ENCODE measurements around the gene LSAMP. TPM values are rescaled to one million over a fixed set of nuclear protein-coding genes. Genes with fewer than 3 reads are reported as not detected.
A peak's percentile ranks its signal among the peaks of the same experiment; 100 is the strongest.

The LSAMP gene
- total and polyA plus RNA-seq, 3 donors from 2014 or later = 3.1 to 10.3 (median 9.1) TPM

DNA sequence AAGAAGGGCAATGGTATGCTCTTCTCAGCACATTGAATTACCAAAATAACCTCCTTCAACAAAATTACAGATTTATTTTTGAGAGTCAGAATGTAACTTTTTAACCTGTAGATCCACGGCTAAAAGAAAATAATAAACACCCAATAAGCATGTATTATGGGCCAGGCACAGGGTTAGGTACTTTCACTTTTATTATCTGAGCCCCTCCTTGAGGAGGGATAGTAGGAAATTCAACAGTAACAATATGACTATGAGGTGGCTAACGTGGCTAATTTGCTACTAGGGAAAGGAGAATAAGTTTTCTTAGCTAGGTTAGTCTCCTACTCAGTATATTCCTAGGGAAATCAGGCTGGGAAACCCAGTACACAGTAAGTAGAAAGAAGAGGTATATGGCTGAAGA is 515.1 kb downstream of the LSAMP start:
- no peaks in the 10 kb centered on the region for H3K9me3 ChIP-seq
- H3K27me3 ChIP-seq = no peaks in the 10 kb centered on the region
- intact Hi-C loops (cut with DNase I; ENCODE audit: low total_unique reads) = no loop called here
- no peak for DNase-seq
- H3K4me3 ChIP-seq = no peak overlapping the region
- H3K27ac ChIP-seq = no peak overlapping the region
- WGBS, 2 donors = 82 to 89% methylated on average over 2 of the region's 2 CpGs
- TF ChIP-seq, protein P1, sequence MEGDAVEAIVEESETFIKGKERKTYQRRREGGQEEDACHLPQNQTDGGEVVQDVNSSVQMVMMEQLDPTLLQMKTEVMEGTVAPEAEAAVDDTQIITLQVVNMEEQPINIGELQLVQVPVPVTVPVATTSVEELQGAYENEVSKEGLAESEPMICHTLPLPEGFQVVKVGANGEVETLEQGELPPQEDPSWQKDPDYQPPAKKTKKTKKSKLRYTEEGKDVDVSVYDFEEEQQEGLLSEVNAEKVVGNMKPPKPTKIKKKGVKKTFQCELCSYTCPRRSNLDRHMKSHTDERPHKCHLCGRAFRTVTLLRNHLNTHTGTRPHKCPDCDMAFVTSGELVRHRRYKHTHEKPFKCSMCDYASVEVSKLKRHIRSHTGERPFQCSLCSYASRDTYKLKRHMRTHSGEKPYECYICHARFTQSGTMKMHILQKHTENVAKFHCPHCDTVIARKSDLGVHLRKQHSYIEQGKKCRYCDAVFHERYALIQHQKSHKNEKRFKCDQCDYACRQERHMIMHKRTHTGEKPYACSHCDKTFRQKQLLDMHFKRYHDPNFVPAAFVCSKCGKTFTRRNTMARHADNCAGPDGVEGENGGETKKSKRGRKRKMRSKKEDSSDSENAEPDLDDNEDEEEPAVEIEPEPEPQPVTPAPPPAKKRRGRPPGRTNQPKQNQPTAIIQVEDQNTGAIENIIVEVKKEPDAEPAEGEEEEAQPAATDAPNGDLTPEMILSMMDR (IDR thresholded peaks at IDR 0.05) = no peak
- TF ChIP-seq POLR2A (IDR thresholded peaks at IDR 0.05) = no peak
- no peaks in the 10 kb centered on the region for H3K4me1 ChIP-seq
- no peaks in the 10 kb centered on the region for H3K36me3 ChIP-seq (ENCODE audit: low read depth, missing control alignments)

DNA sequence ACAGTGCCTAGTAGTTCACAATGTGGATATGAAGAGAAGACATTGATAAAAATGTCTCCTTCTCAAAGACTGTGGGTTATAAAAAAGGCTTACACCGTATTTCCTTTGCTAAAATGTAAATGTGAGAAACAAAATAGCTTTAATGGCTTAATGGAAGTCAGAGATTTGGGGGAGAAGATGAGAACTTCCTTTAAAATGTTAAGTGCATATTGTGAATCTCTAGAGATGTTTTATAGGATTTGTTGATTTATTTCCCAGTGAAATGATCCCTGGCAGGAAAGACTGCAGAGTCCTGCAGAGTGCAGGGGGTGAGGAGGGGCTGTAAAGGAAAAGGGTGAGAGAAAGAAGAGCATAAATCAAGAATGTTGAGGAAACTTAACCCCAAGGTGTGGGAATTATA is 516.9 kb downstream of the LSAMP start:
- 79 to 84% methylated on average over 1 of the region's 1 CpG for WGBS, 2 donors
- no peaks in the 10 kb centered on the region for H3K9me3 ChIP-seq
- no peak overlapping the region for H3K27ac ChIP-seq
- TF ChIP-seq, protein P1 (IDR thresholded peaks at IDR 0.05) = no peak
- no peak for TF ChIP-seq POLR2A (IDR thresholded peaks at IDR 0.05)
- H3K36me3 ChIP-seq (ENCODE audit: low read depth, missing control alignments) = no peaks in the 10 kb centered on the region
- no peaks in the 10 kb centered on the region for H3K27me3 ChIP-seq
- no peak overlapping the region for H3K4me3 ChIP-seq
- intact Hi-C loops (cut with DNase I; ENCODE audit: low total_unique reads) = no loop called here
- no peaks in the 10 kb centered on the region for H3K4me1 ChIP-seq
- no peak for DNase-seq

- Histone ChIP-seq H3K9me3 (no peaks in the 10 kb centered on the region), H3K27ac (no peak overlapping the region), H3K4me1 (no peaks in the 10 kb centered on the region), H3K27me3 (no peaks in the 10 kb centered on the region), H3K4me3 (no peak overlapping the region), H3K36me3 (ENCODE audit: low read depth, missing control alignments) (no peaks in the 10 kb centered on the region)
- intact Hi-C loops (cut with DNase I; ENCODE audit: low total_unique reads) = no loop called here
- peak; percentile 18 for DNase-seq
- TF ChIP-seq POLR2A (IDR thresholded peaks at IDR 0.05) = no peak
- TF ChIP-seq, protein P1 (IDR thresholded peaks at IDR 0.05) = no peak
Measured at GRCh38 chr3:115927197-115927596, 518.1 kb downstream of the LSAMP start.

GRCh38 chr3:115922681-115923347 is 522.5 kb downstream of the LSAMP start:
- H3K27me3 ChIP-seq = no peaks in the 10 kb centered on the region
- no peaks in the 10 kb centered on the region for H3K9me3 ChIP-seq

More at GRCh38 chr3:115922681-115923347, 522.5 kb downstream of the LSAMP start:
- intact Hi-C loops (cut with DNase I; ENCODE audit: low total_unique reads) = no loop called here
- TF ChIP-seq, protein P1 (IDR thresholded peaks at IDR 0.05) = peak in 2 of 3 experiments; percentile 20 to 29
- no peak for TF ChIP-seq POLR2A (IDR thresholded peaks at IDR 0.05)
- 96 to 100% methylated on average over 1 of the region's 1 CpG for WGBS, 2 donors
- H3K36me3 ChIP-seq (ENCODE audit: low read depth, missing control alignments) = no peaks in the 10 kb centered on the region
- no peak overlapping the region for H3K27ac ChIP-seq
- DNase-seq = peak; percentile 35
- no peak overlapping the region for H3K4me3 ChIP-seq
- H3K4me1 ChIP-seq = no peaks in the 10 kb centered on the region
